D721Med (cell line): ENCODE measurements around the gene STOML3.

ENCODE experiments used
- DNase-seq: peaks from one replicate; pipeline ENCODE4 v3.0.0; 2011; ENCODE audit warnings: low spot score; ENCODE audit not compliant: insufficient read length
- FAIRE-seq: peaks from 2 replicates; lab custom pipeline; 2011; peaks lifted over from hg19 to GRCh38; lab: Jason Lieb, UNC
- TF ChIP-seq, protein P1 (sequence below): IDR thresholded peaks from 2 replicates; pipeline ENCODE4 v1.5.1; 2012; ENCODE audit warnings: mild to moderate bottlenecking, control low read depth; ENCODE audit not compliant: insufficient read depth; ENCODE audit errors: missing control alignments

The STOML3 gene

DNA sequence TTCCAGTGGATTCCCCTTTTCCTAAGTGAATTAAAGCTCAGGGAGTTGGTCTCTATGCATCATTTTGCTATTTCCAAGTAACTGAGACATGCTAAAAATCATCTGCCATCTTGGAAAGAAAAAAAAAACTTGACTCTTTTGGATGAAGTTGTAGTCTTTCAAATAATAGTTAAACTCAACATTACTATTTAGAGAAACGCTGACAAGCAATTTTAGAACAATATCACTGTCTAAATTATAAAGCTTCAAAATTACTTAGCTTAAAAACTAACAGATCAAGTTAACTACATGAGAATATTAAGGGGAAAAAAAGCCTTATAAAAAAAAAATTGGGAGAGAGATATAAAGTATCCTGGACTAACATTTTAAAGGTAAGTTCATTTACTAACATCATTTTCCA lies 68.5 kb downstream of the STOML3 start:
- FAIRE-seq (no peak), DNase-seq (no peak)
- TF ChIP-seq, protein P1, sequence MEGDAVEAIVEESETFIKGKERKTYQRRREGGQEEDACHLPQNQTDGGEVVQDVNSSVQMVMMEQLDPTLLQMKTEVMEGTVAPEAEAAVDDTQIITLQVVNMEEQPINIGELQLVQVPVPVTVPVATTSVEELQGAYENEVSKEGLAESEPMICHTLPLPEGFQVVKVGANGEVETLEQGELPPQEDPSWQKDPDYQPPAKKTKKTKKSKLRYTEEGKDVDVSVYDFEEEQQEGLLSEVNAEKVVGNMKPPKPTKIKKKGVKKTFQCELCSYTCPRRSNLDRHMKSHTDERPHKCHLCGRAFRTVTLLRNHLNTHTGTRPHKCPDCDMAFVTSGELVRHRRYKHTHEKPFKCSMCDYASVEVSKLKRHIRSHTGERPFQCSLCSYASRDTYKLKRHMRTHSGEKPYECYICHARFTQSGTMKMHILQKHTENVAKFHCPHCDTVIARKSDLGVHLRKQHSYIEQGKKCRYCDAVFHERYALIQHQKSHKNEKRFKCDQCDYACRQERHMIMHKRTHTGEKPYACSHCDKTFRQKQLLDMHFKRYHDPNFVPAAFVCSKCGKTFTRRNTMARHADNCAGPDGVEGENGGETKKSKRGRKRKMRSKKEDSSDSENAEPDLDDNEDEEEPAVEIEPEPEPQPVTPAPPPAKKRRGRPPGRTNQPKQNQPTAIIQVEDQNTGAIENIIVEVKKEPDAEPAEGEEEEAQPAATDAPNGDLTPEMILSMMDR: no peak

DNA sequence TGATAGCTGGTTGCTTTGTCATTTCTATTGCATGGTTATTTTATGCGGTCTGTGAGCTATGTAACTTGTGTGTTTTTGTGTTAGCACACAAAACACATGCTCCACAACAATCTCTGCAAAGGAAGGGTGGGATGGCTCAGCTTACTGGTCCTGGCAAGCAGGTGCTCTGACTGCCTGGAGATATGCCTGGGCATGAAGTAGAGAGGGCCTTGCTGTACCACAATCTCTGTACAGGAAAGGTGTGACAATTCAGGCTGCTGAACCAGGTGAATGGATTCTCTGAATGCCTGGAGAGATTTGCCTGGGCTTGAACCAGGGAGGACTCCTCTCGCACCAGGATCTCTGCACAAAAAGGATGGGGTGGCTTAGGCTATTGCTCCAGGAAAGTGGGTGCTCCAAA lies 69.5 kb downstream of the STOML3 start:
- no peak for DNase-seq
- no peak for FAIRE-seq
- TF ChIP-seq, protein P1: no peak
